Measurements from ENCODE around the gene PARP3.

- TF ChIP-seq, protein P1, sequence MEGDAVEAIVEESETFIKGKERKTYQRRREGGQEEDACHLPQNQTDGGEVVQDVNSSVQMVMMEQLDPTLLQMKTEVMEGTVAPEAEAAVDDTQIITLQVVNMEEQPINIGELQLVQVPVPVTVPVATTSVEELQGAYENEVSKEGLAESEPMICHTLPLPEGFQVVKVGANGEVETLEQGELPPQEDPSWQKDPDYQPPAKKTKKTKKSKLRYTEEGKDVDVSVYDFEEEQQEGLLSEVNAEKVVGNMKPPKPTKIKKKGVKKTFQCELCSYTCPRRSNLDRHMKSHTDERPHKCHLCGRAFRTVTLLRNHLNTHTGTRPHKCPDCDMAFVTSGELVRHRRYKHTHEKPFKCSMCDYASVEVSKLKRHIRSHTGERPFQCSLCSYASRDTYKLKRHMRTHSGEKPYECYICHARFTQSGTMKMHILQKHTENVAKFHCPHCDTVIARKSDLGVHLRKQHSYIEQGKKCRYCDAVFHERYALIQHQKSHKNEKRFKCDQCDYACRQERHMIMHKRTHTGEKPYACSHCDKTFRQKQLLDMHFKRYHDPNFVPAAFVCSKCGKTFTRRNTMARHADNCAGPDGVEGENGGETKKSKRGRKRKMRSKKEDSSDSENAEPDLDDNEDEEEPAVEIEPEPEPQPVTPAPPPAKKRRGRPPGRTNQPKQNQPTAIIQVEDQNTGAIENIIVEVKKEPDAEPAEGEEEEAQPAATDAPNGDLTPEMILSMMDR (IDR thresholded peaks at IDR 0.05), result no peak
- TF ChIP-seq POLR2A (IDR thresholded peaks at IDR 0.05), result no peak
Observed at GRCh38 chr3:51933471-51934138, 8.6 kb upstream of the PARP3 start.
